ENCODE measurements around the gene LNP1. TPM values are rescaled to one million over a fixed set of nuclear protein-coding genes. Genes with fewer than 3 reads are reported as not detected.

LNP1 gene
- total and polyA plus RNA-seq, 2 donors (not counting 3 experiments of a cell fraction or from before 2014, with no cell fraction given): 0.80 TPM

DNA sequence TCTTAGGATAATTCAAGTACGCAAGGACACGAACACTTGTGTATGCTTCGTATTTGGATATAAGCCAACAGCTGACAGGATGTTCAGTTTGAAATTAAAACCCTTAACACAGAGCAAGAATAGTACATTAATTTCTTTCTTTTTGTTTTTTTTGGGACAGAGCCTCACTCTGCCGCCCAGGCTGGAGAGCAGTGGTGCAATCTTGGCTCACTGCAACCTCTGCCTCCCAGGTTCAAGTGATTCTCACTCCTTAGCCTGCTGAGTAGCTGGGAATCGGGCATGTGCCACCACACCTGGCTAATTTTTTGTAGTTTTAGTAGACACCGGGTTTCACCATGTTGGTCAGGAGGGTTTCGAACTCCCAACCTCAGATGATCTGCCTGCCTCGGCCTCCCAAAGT lies 32.9 kb upstream of the LNP1 start:
- TF ChIP-seq POLR2AphosphoS5 (IDR thresholded peaks at IDR 0.05; ENCODE audit: insufficient read depth, low read depth, low read length) (no peak), JUN (IDR thresholded peaks at IDR 0.05; ENCODE audit: borderline replicate concordance, insufficient read depth, insufficient read length, low read depth) (no peak), MYC (IDR thresholded peaks at IDR 0.05; ENCODE audit: low read depth, low read length) (no peak), EZH2 (IDR thresholded peaks at IDR 0.05; ENCODE audit: borderline replicate concordance, low read depth, low read length, severe bottlenecking) (no peak), POLR2A (IDR thresholded peaks at IDR 0.05; ENCODE audit: low read depth, low read length) (no peak), FOS (IDR thresholded peaks at IDR 0.05; ENCODE audit: borderline replicate concordance, insufficient read depth, low read length) (no peak), GATA2 (IDR thresholded peaks at IDR 0.05; ENCODE audit: insufficient read depth, insufficient read length, low read depth, low read length) (no peak)
- TF ChIP-seq, protein P1, sequence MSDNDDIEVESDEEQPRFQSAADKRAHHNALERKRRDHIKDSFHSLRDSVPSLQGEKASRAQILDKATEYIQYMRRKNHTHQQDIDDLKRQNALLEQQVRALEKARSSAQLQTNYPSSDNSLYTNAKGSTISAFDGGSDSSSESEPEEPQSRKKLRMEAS (IDR thresholded peaks at IDR 0.05; ENCODE audit: insufficient read depth, insufficient read length): no peak
- TF ChIP-seq, protein P2, sequence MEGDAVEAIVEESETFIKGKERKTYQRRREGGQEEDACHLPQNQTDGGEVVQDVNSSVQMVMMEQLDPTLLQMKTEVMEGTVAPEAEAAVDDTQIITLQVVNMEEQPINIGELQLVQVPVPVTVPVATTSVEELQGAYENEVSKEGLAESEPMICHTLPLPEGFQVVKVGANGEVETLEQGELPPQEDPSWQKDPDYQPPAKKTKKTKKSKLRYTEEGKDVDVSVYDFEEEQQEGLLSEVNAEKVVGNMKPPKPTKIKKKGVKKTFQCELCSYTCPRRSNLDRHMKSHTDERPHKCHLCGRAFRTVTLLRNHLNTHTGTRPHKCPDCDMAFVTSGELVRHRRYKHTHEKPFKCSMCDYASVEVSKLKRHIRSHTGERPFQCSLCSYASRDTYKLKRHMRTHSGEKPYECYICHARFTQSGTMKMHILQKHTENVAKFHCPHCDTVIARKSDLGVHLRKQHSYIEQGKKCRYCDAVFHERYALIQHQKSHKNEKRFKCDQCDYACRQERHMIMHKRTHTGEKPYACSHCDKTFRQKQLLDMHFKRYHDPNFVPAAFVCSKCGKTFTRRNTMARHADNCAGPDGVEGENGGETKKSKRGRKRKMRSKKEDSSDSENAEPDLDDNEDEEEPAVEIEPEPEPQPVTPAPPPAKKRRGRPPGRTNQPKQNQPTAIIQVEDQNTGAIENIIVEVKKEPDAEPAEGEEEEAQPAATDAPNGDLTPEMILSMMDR (IDR thresholded peaks at IDR 0.05; ENCODE audit: extremely low read depth in 1 of 2, insufficient read depth in 1 of 2, low read depth in 1 of 2, low read length in 2 of 2): no peak
- Histone ChIP-seq H3K4me1 (ENCODE audit: control insufficient read depth, extremely low read depth, insufficient read depth, low read length) (no peaks in the 10 kb centered on the region), H4K20me1 (replicated peaks; ENCODE audit: control insufficient read depth, extremely low read depth, insufficient read depth, low read length) (no peaks in the 10 kb centered on the region), H3K79me2 (ENCODE audit: control insufficient read depth, insufficient read depth, low read length) (no peaks in the 10 kb centered on the region), H3K27ac (ENCODE audit: insufficient read depth, low read depth, low read length) (no peak overlapping the region), H3K36me3 (ENCODE audit: control insufficient read depth in 2 of 2, extremely low read depth in 1 of 2, insufficient read depth in 2 of 2, low read length in 2 of 2) (peaks cover 10 to 23% of the 10 kb centered on the region in 2 experiments), H3K9me3 (replicated peaks; ENCODE audit: control insufficient read depth, insufficient read depth, low read length) (no peaks in the 10 kb centered on the region), H3K9me1 (replicated peaks; ENCODE audit: control insufficient read depth, extremely low read depth, insufficient read depth, low read length) (no peaks in the 10 kb centered on the region), H3K27me3 (ENCODE audit: control insufficient read depth in 2 of 2, insufficient read depth in 2 of 2, low read length in 2 of 2) (no peaks in the 10 kb centered on the region), H3K4me3 (replicated peaks in 1 of 3; ENCODE audit: insufficient read depth in 1 of 3, low read depth in 1 of 3, low read length in 3 of 3) (no peak overlapping the region), H3K9ac (replicated peaks; ENCODE audit: extremely low read depth, insufficient read depth, low read length) (no peak overlapping the region), H2AFZ (ENCODE audit: low read depth, low read length) (no peak overlapping the region), H3K4me2 (ENCODE audit: insufficient read depth, low read length) (no peak overlapping the region)
- no TSS peak for BruUV-seq (replicated peaks)
- intact Hi-C loops (cut with micrococcal nuclease) (no loop called here), dilution Hi-C loops (cut with MboI; ENCODE audit: extremely low pct_ligation_motif_present, low sequenced_read_pairs) (no loop called here)
- POLR2A ChIA-PET: no interaction called here
- DNase-seq (ENCODE audit: low read depth, low spot score): peak; percentile 33
- CTCF ChIA-PET: interaction anchor here (0.6 to 1.8 kb wide), 4 partner anchors 8 to 221 kb away, joined by 4 to 5 read pairs (median 5); no protein-coding TSS in a partner anchor
- no peak for FAIRE-seq

Measured in endothelial cell of umbilical vein (primary cell).